ENCODE measurements around the gene FHOD3.

DNA sequence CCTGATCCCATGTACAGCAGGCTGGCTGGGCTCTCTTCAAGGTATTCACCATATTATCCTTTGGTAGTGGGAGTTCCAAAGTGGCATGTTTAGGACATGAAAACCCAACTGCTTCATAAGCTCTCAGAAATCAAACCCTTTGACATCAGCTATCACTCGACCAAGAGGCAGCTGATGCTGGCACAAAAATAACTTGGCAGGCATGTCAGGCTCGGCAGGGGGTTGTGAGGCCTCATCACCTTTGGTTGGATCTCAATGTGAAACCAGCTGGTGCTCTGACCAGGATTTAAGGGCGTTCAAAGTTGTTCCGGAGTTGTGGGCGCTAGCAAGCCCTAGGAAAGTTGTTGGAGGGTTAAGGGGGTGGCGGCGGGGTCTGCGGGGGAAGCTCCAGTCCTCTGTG lies 171.9 kb downstream of the FHOD3 start:
- TF ChIP-seq TAF1 (IDR thresholded peaks at IDR 0.05; ENCODE audit: borderline replicate concordance, low read depth, low read length) (no peak), POLR2A (IDR thresholded peaks at IDR 0.05; ENCODE audit: low read depth, low read length) (no peak), POLR2AphosphoS5 (IDR thresholded peaks at IDR 0.05; ENCODE audit: low read depth, low read length) (no peak)

All from GM12892 (cell line).